Sigmoid colon (tissue), 7 donors: ENCODE results near the gene RBM28. TPM values are rescaled to one million over a fixed set of nuclear protein-coding genes. Genes with fewer than 3 reads are reported as not detected.

ENCODE experiments used
- DNase-seq: peaks from one replicate; pipeline ENCODE4 v3.0.0-alpha.2; 2019
- H3K27ac ChIP-seq, 4 donors: fragments of 200-600 bp; sonication (generic); one replicate each; pipeline ENCODE4 v1.5.1; 2016 to 2019; ENCODE audit warnings: mild to moderate bottlenecking in 1 of 4
- H3K27me3 ChIP-seq, 3 donors: fragments of 200-600 bp; sonication (generic); one replicate each; pipeline ENCODE4 v1.5.1; 2019; ENCODE audit warnings: mild to moderate bottlenecking in 1 of 3
- H3K36me3 ChIP-seq, 4 donors: fragments of 200-600 bp; sonication (generic); one replicate each; pipeline ENCODE4 v1.5.1; 2016 to 2019
- H3K4me1 ChIP-seq, 4 donors: fragments of 200-600 bp; sonication (generic); one replicate each; pipeline ENCODE4 v1.5.1; 2017 to 2019
- H3K4me3 ChIP-seq, 4 donors: fragments of 200-600 bp; sonication (generic); one replicate each; pipeline ENCODE4 v1.5.1; 2017 to 2019; ENCODE audit warnings: mild to moderate bottlenecking in 2 of 4, moderate library complexity in 1 of 4
- H3K9me3 ChIP-seq, 4 donors: fragments of 200-600 bp in 3 of 4; sonication (generic) in 3 of 4; one replicate each; pipeline versions ENCODE4 v1.5.1 to v1.6.1; 2013 to 2019
- CTCF ChIP-seq, 4 experiments: fragments of 450-650 bp in 3 of 4; fragments of 200-600 bp in 1 of 4; IDR thresholded peaks; one replicate each; pipeline ENCODE4 v1.5.1; 2016 to 2019; ENCODE audit warnings: antibody characterized with exemption in 4 of 4, mild to moderate bottlenecking in 3 of 4, moderate library complexity in 2 of 4
- EP300 ChIP-seq, 4 donors: sonication (generic); formaldehyde crosslinking; IDR thresholded peaks; one replicate each; pipeline ENCODE4 v1.6.1; 2017; ENCODE audit warnings: antibody characterized with exemption in 4 of 4
- POLR2A ChIP-seq, 2 donors: fragments of 450-650 bp; IDR thresholded peaks; one replicate each; pipeline ENCODE4 v1.6.1; 2016; ENCODE audit warnings: antibody characterized with exemption in 2 of 2, mild to moderate bottlenecking in 2 of 2, moderate library complexity in 2 of 2
- POLR2AphosphoS5 ChIP-seq, 4 donors: sonication (generic); formaldehyde crosslinking; IDR thresholded peaks; one replicate each; pipeline ENCODE4 v1.6.1; 2017; ENCODE audit warnings: antibody characterized with exemption in 4 of 4
- WGBS, 2 donors: extraction: QIAGEN DNeasy Blood & Tissue Kit; methylation state at CpG; one replicate each; pipeline ENCODE4 v1.1.7; 2013; 5-methylcytosine and 5-hydroxymethylcytosine counted together
- intact Hi-C: fragments of 100-400 bp; cut with DNase I; formaldehyde crosslinking; loops from one replicate; pipeline ENCODE4 v1.15.1; 2023
- polyA plus RNA-seq, 3 donors: library from polyadenylated mRNA; stranded (reverse); fragments of 200-250 nt; gene quantifications; one replicate each; pipeline ENCODE4 v1.2.3, GENCODE V29; 2013
- small RNA-seq, 3 donors: library from RNA; depleted of rRNA; stranded (forward); fragments of <200 nt; gene quantifications; one replicate each; pipeline ENCODE3, GENCODE V24; 2016
- total RNA-seq, 4 donors: library from RNA; depleted of rRNA; stranded (reverse); fragments of >200 nt; gene quantifications; one replicate each; pipeline ENCODE4 v1.1.0, GENCODE V29; 2016
- donor health status: healthy with polysubstance abuse.
- donor health status: Bipolar disorder and iron deficiency.
- donor health status: healthy.

The RBM28 gene
- total and polyA plus RNA-seq, 7 donors = 6.6 to 36.3 (median 15.1) TPM

GRCh38 chr7:128253701-128254100, 90.0 kb downstream of the RBM28 start:
- Histone ChIP-seq H3K4me1 (no peaks in the 10 kb centered on the region), H3K27me3 (no peaks in the 10 kb centered on the region), H3K9me3 (no peaks in the 10 kb centered on the region), H3K4me3 (no peak overlapping the region), H3K27ac (no peak overlapping the region), H3K36me3 (no peaks in the 10 kb centered on the region)
- DNase-seq = no peak
- 93% methylated on average over 8 of the region's 8 CpGs for whole genome bisulfite sequencing, 2 donors
- intact Hi-C loops = no loop called here
- TF ChIP-seq CTCF (IDR thresholded peaks at IDR 0.05) (no peak), EP300 (IDR thresholded peaks at IDR 0.05) (no peak), POLR2A (IDR thresholded peaks at IDR 0.05) (no peak), POLR2AphosphoS5 (IDR thresholded peaks at IDR 0.05) (no peak)

- TF ChIP-seq EP300 (IDR thresholded peaks at IDR 0.05) = no peak
- TF ChIP-seq POLR2AphosphoS5 (IDR thresholded peaks at IDR 0.05) = no peak
- TF ChIP-seq CTCF (IDR thresholded peaks at IDR 0.05) = no peak
- TF ChIP-seq POLR2A (IDR thresholded peaks at IDR 0.05) = no peak
- no peaks in the 10 kb centered on the region for H3K9me3 ChIP-seq
- 62 to 64% methylated on average over 4 of the region's 4 CpGs for WGBS, 2 donors
- H3K27ac ChIP-seq = no peak overlapping the region
- no peak for DNase-seq
- no peak overlapping the region for H3K4me3 ChIP-seq
- H3K36me3 ChIP-seq = no peaks in the 10 kb centered on the region
- intact Hi-C loops = no loop called here
- no peaks in the 10 kb centered on the region for H3K4me1 ChIP-seq
- H3K27me3 ChIP-seq = no peaks in the 10 kb centered on the region
These were observed 92.4 kb downstream of the RBM28 start for GRCh38 chr7:128251337-128251736.

Small RNA genes within 50 kb of the gene (small RNA-seq; reads per million reads assigned to genes)
- 0 reads per million in 3 donors for gene RNU7-27P

Other genes with a start within 250 kb of the RBM28 start
- 1 to 10 TPM in 1 of 4 donors, under 1 TPM in 2, not detected in 1; 0.16 to 1.4 (median 0.27) TPM for gene LEP, start 102.6 kb downstream of the RBM28 start, total RNA-seq
- 1 to 10 TPM in 1 of 3 donors, not detected in 2; 5.4 TPM for gene LEP, start 102.6 kb downstream of the RBM28 start, polyA plus RNA-seq
- 1 to 10 TPM in 1 of 4 donors, under 1 TPM in 3; 0.27 to 1.1 (median 0.83) TPM for gene PRRT4, start 17.8 kb upstream of the RBM28 start, total RNA-seq
- gene PRRT4, start 17.8 kb upstream of the RBM28 start, polyA plus RNA-seq = under 1 TPM in 1 of 3 donors, not detected in 2; 0.96 TPM
- 10 to 100 TPM; 23.5 to 36.3 (median 28.7) TPM for gene IMPDH1, start 66.1 kb upstream of the RBM28 start, total RNA-seq
- 10 to 100 TPM; 16.6 to 39.7 (median 16.8) TPM for gene IMPDH1, start 66.1 kb upstream of the RBM28 start, polyA plus RNA-seq
- gene HILPDA, start 112.0 kb upstream of the RBM28 start, total RNA-seq = 10 to 100 TPM; 10.2 to 12.8 (median 11.3) TPM
- 10 to 100 TPM in 1 of 3 donors, 1 to 10 TPM in 2; 3.6 to 12.7 (median 3.7) TPM for gene HILPDA, start 112.0 kb upstream of the RBM28 start, polyA plus RNA-seq
- gene METTL2B, start 132.8 kb upstream of the RBM28 start, total RNA-seq = 10 to 100 TPM; 18.1 to 23.2 (median 20.8) TPM
- gene METTL2B, start 132.8 kb upstream of the RBM28 start, polyA plus RNA-seq = 10 to 100 TPM in 2 of 3 donors, 1 to 10 TPM in 1; 9.6 to 17.2 (median 12.0) TPM